Neural cell (in vitro differentiated cells): ENCODE data around the gene ADIPOR1.

Experiments
- POLR2AphosphoS5 ChIP-seq: IDR thresholded peaks from 2 replicates; pipeline ENCODE4 v1.6.1; 2012
- TF ChIP-seq, protein P1 (sequence below): fragments of 450-650 bp; IDR thresholded peaks from 2 replicates; pipeline ENCODE4 v1.5.1; 2014; ENCODE audit warnings: antibody characterized with exemption, mild to moderate bottlenecking, moderate library complexity; ENCODE audit not compliant: poor library complexity, severe bottlenecking

DNA sequence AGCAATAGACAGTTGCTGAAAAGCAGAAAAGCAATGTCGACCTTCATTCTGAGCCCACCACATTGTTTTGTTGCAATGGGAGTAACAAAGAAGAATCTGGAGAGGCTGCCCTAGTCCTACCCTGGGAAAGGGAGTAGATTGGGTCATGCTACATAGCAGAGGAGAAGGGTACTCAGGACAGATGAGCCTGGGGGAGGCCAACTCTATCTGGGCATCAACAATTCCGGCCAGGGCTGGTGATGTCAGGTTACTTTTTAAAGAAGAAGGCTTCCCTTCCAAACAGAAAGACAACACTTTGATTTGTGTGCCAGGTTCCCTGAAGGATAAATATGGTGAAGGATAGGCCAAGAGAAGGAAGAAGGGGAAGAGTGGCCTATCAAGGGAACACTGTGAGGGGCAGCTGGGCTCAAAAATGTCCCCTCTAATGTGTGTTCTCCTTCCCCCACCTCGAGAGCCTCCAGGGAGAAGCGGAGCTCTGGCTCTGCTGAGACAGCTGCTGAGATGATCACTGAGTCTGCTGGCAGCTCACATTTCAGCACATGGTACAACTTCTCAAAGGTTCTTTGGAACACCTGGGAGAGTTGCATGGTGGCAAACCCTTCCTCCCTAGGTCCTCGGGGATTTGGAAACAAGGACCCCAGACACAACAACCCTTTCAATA is 3.2 kb upstream of the ADIPOR1 start:
- TF ChIP-seq, protein P1, sequence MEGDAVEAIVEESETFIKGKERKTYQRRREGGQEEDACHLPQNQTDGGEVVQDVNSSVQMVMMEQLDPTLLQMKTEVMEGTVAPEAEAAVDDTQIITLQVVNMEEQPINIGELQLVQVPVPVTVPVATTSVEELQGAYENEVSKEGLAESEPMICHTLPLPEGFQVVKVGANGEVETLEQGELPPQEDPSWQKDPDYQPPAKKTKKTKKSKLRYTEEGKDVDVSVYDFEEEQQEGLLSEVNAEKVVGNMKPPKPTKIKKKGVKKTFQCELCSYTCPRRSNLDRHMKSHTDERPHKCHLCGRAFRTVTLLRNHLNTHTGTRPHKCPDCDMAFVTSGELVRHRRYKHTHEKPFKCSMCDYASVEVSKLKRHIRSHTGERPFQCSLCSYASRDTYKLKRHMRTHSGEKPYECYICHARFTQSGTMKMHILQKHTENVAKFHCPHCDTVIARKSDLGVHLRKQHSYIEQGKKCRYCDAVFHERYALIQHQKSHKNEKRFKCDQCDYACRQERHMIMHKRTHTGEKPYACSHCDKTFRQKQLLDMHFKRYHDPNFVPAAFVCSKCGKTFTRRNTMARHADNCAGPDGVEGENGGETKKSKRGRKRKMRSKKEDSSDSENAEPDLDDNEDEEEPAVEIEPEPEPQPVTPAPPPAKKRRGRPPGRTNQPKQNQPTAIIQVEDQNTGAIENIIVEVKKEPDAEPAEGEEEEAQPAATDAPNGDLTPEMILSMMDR = no peak
- no peak for TF ChIP-seq POLR2AphosphoS5
